K562 (cell line): ENCODE measurements around the gene HMCN1. TPM values are rescaled to one million over a fixed set of nuclear protein-coding genes. Genes with fewer than 3 reads are reported as not detected.

Experiments
- ATF3 ChIP-seq, 2 experiments: fragments of 450-650 bp in 1 of 2; sonication (generic) in 1 of 2; formaldehyde crosslinking in 1 of 2; IDR thresholded peaks in 1 of 2; conservative IDR thresholded peaks in 1 of 2; 2 replicates each; pipeline versions ENCODE4 v1.6.1 to v1.8.1; 2016 to 2023; ENCODE audit warnings: mild to moderate bottlenecking in 2 of 2, moderate library complexity in 2 of 2, inconsistent platforms in 1 of 2, missing genetic modification reagents in 1 of 2
- BCOR ChIP-seq: fragments of 450-650 bp; IDR thresholded peaks from 2 replicates; pipeline ENCODE4 v1.6.1; 2016
- DIDO1 ChIP-seq: fragments of 450-650 bp; IDR thresholded peaks from 2 replicates; pipeline ENCODE4 v1.6.1; 2016; ENCODE audit warnings: low read depth, missing biosample characterization, missing genetic modification characterization
- GTF2E2 ChIP-seq: fragments of 200-800 bp; sonication (Bioruptor generic); IDR thresholded peaks from 2 replicates; pipeline ENCODE4 v1.6.1; 2016; ENCODE audit warnings: missing genetic modification characterization, missing compliant biosample characterization
- MAFK ChIP-seq: IDR thresholded peaks from 2 replicates; pipeline ENCODE4 v1.6.1; 2011; ENCODE audit warnings: low read length, improper control_type of control experiment
- RBM15 ChIP-seq: fragments of 200-400 bp; formaldehyde crosslinking; IDR thresholded peaks from 2 replicates; pipeline ENCODE4 v1.6.1; 2018; ENCODE audit warnings: mild to moderate bottlenecking, low read length, moderate library complexity; ENCODE audit not compliant: insufficient read depth
- STAT6 ChIP-seq: sonication (generic); formaldehyde crosslinking; IDR thresholded peaks from 2 replicates; pipeline ENCODE4 v1.8.1; 2023; ENCODE audit warnings: mild to moderate bottlenecking, missing genetic modification reagents
- ZBTB11 ChIP-seq, 3 experiments: fragments of 200-800 bp in 1 of 3; fragments of 250-450 bp in 1 of 3; fragments of 450-650 bp in 1 of 3; sonication (Bioruptor Pico) in 1 of 3; sonication (Bioruptor generic) in 1 of 3; formaldehyde crosslinking in 1 of 3; IDR thresholded peaks; 2 replicates each; pipeline versions ENCODE4 v1.6.1 to v1.8.0; 2016 to 2022; ENCODE audit warnings: mild to moderate bottlenecking in 2 of 3, missing genetic modification characterization in 2 of 3, missing compliant biosample characterization in 1 of 3, moderate library complexity in 1 of 3
- ZBTB26 ChIP-seq: fragments of 450-650 bp; formaldehyde crosslinking; IDR thresholded peaks from 2 replicates; pipeline ENCODE4 v1.4.0; 2022; ENCODE audit warnings: missing genetic modification characterization
- ZBTB34 ChIP-seq: fragments of 250-450 bp; sonication (Bioruptor Pico); IDR thresholded peaks from 2 replicates; pipeline ENCODE4 v1.8.0; 2021; ENCODE audit warnings: mild to moderate bottlenecking, moderate library complexity
- ZBTB9 ChIP-seq: fragments of 450-650 bp; formaldehyde crosslinking; IDR thresholded peaks from 2 replicates; pipeline ENCODE4 v1.4.0; 2020; ENCODE audit warnings: mild to moderate bottlenecking, moderate library complexity
- ZNF224 ChIP-seq: sonication (generic); formaldehyde crosslinking; IDR thresholded peaks from 2 replicates; pipeline ENCODE4 v1.8.0; 2022; ENCODE audit warnings: mild to moderate bottlenecking, missing genetic modification reagents
- ZNF75A ChIP-seq: fragments of 450-650 bp; formaldehyde crosslinking; IDR thresholded peaks from 2 replicates; pipeline ENCODE4 v1.4.0; 2020; ENCODE audit warnings: mild to moderate bottlenecking
- polyA plus RNA-seq, 8 experiments: library from polyadenylated mRNA; depleted of rRNA in 4 of 8; stranded (reverse) in 5 of 8; unstranded in 3 of 8; fragments of >200 nt; fragmentation: Nextera tagmentation in 2 of 8; fragmentation: Illumina TruSeq in 1 of 8; extraction: Ambion mirVana in 2 of 8; extraction: Trizol in 1 of 8; gene quantifications; 2 replicates each; pipeline versions ENCODE4 v1.2.1 to v1.2.3, GENCODE V29; 2011 to 2014; ENCODE audit warnings: inconsistent platforms in 1 of 8, missing spikeins in 1 of 8
- total RNA-seq, 7 experiments: library from RNA; depleted of rRNA in 6 of 7; stranded (reverse); fragments of >200 nt in 6 of 7; fragmentation: Illumina TruSeq in 2 of 7; extraction: Trizol in 2 of 7; gene quantifications; 2 replicates each; pipeline versions ENCODE4 v1.2.1 to v1.2.3, GENCODE V29; 2011 to 2021; ENCODE audit warnings: low replicate concordance in 1 of 7

The HMCN1 gene
- total and polyA plus RNA-seq, 9 of the 15 experiments (the other 6 are each of a cell fraction or from before 2014, with no cell fraction given) = 0.07 to 0.36 (median 0.21) TPM

- TF ChIP-seq ZNF75A (CRISPR knock-in tag) (no peak), ATF3 (IDR thresholded peaks at IDR 0.05) (peak; percentile 48), ATF3 (CRISPR knock-in tag; conservative IDR thresholded peaks at IDR 0.05) (no peak), ZBTB26 (no peak), ZNF224 (CRISPR knock-in tag) (no peak), STAT6 (CRISPR knock-in tag) (no peak), GTF2E2 (tag) (no peak; the same call in 1 of the 2 replicates), ZBTB9 (CRISPR knock-in tag) (no peak), RBM15 (no peak), DIDO1 (tag) (no peak), ZBTB34 (CRISPR knock-in tag) (no peak), BCOR (no peak), MAFK (peak; percentile 51; the same call in 1 of the 2 replicates), ZBTB11 (CRISPR knock-in tag; IDR thresholded peaks at IDR 0.05) (no peak; a peak in 1 of 6 replicates)
Observed at GRCh38 chr1:186102547-186103148, 368.5 kb downstream of the HMCN1 start (continued).
